HEK293T (cell line): ENCODE data around the gene FLVCR1.

Experiments
- ARNT ChIP-seq: fragments of 450-650 bp; IDR thresholded peaks from 2 replicates; pipeline ENCODE4 v1.6.1; 2017; ENCODE audit warnings: mild to moderate bottlenecking
- ELF4 ChIP-seq: fragments of 450-650 bp; IDR thresholded peaks from 2 replicates; pipeline ENCODE4 v1.6.1; 2017; ENCODE audit warnings: antibody characterized with exemption

GRCh38 chr1:212862111-212862690, 4.1 kb downstream of the FLVCR1 start:
- TF ChIP-seq ARNT, result no peak
- no peak for TF ChIP-seq ELF4
